K562 (cell line): ENCODE results near the gene TCEANC2. TPM values are rescaled to one million over a fixed set of nuclear protein-coding genes. Genes with fewer than 3 reads are reported as not detected.

Experiments used
- ATAC-seq: fragments of 200-7000 bp; cut with Tn5 transposase; 3 replicates; pipeline ENCODE4 v1.9.1; 2020; ENCODE audit warnings: moderate library complexity
- BruUV-seq: library from RNA; stranded (reverse); fragments of 400-500 nt; replicated peaks from 2 replicates; lab custom pipeline; 2021; lab: Mats Ljungman, UMichigan
- CTCF ChIA-PET: fragments of 300-600 bp; formaldehyde crosslinking; extraction: SDS; loops from one replicate; lab custom pipeline; 2021; ENCODE audit warnings: low intra/inter-chr PET ratio; lab: Yijun Ruan, JAX
- POLR2A ChIA-PET: fragments of 300-600, 350-650 bp; sonication (Branson Sonifier 250); formaldehyde crosslinking; extraction: SDS; loops from one replicate; lab custom pipeline; 2021; ENCODE audit warnings: antibody characterized with exemption, inconsistent platforms; lab: Yijun Ruan, JAX
- DNase-seq, 4 experiments: peaks; one replicate each; pipeline versions ENCODE4 v3.0.0 to v3.0.0-alpha.2; 2011 to 2018; ENCODE audit warnings: low spot score in 3 of 4, mixed read lengths in 3 of 4; ENCODE audit errors: extremely low read depth in 1 of 4
- FAIRE-seq: peaks from 2 replicates; lab custom pipeline; 2011; peaks lifted over from hg19 to GRCh38; lab: Jason Lieb, UNC
- H2AFZ ChIP-seq: 2 replicates; pipeline ENCODE4 v1.6.0; 2011; ENCODE audit warnings: low read depth, low read length, control low read depth, inconsistent platforms
- H3K27ac ChIP-seq: fragments of 200-600 bp; 3 replicates; pipeline ENCODE4 v1.8.0; 2011; ENCODE audit warnings: low read depth, mild to moderate bottlenecking, control low read depth, inconsistent platforms, low read length, moderate library complexity, mixed read lengths; ENCODE audit errors: extremely low read depth
- H3K27me3 ChIP-seq, 2 experiments: fragments of 300-600 bp in 1 of 2; 2 replicates in 1 of 2; 3 replicates in 1 of 2; pipeline versions ENCODE4 v1.6.0 to v1.8.0; 2011; ENCODE audit warnings: inconsistent platforms in 2 of 2, low read length in 2 of 2, mild to moderate bottlenecking in 1 of 2, mixed read lengths in 1 of 2, moderate library complexity in 1 of 2; ENCODE audit not compliant: control insufficient read depth in 2 of 2, insufficient read depth in 2 of 2
- H3K36me3 ChIP-seq: fragments of 300-600 bp; 3 replicates; pipeline ENCODE4 v1.8.0; 2011; ENCODE audit warnings: mild to moderate bottlenecking, low read length, inconsistent platforms; ENCODE audit not compliant: control insufficient read depth, insufficient read depth
- H3K4me1 ChIP-seq, 2 experiments: fragments of 200-600 bp in 1 of 2; replicated peaks in 1 of 2; 2 replicates in 1 of 2; 3 replicates in 1 of 2; pipeline versions ENCODE4 v1.5.1 to v1.8.0; 2011; ENCODE audit warnings: inconsistent platforms in 2 of 2, low read length in 2 of 2, mild to moderate bottlenecking in 1 of 2, mixed read lengths in 1 of 2, moderate library complexity in 1 of 2; ENCODE audit not compliant: control insufficient read depth in 2 of 2, insufficient read depth in 2 of 2
- H3K4me2 ChIP-seq: 2 replicates; pipeline ENCODE4 v1.6.1; 2011; ENCODE audit warnings: low read length, control low read depth, inconsistent platforms, mixed read lengths; ENCODE audit not compliant: insufficient read depth
- H3K4me3 ChIP-seq: fragments of 200-600 bp; sonication (generic), shearing (Covaris generic); 2 replicates; pipeline ENCODE4 v1.5.1; 2016; ENCODE audit warnings: control low read depth, inconsistent platforms
- H3K79me2 ChIP-seq: fragments of 200-600 bp; 3 replicates; pipeline ENCODE4 v1.8.0; 2011; ENCODE audit warnings: low read length, inconsistent platforms; ENCODE audit not compliant: control insufficient read depth, insufficient read depth
- H3K9ac ChIP-seq, 2 experiments: 2 replicates each; pipeline versions ENCODE4 v1.6.0 to v1.6.1; 2011; ENCODE audit warnings: low read depth in 2 of 2, low read length in 2 of 2, control low read depth in 1 of 2, inconsistent platforms in 1 of 2, mild to moderate bottlenecking in 1 of 2, mixed read lengths in 1 of 2; ENCODE audit not compliant: insufficient read depth in 1 of 2
- H3K9me1 ChIP-seq: one replicate; pipeline ENCODE4 v1.6.0; 2011; ENCODE audit warnings: inconsistent platforms, mild to moderate bottlenecking, low read length, moderate library complexity; ENCODE audit not compliant: control insufficient read depth, insufficient read depth
- H3K9me3 ChIP-seq: replicated peaks from 2 replicates; pipeline ENCODE4 v1.5.1; 2011; ENCODE audit warnings: low read depth, low read length, inconsistent platforms; ENCODE audit not compliant: control insufficient read depth, insufficient read depth
- H4K20me1 ChIP-seq: replicated peaks from 2 replicates; pipeline ENCODE4 v1.6.1; 2011; ENCODE audit warnings: low read length, inconsistent platforms, mixed read lengths; ENCODE audit not compliant: control insufficient read depth, insufficient read depth
- HDAC2 ChIP-seq: fragments of 450-650 bp; IDR thresholded peaks from 2 replicates; pipeline ENCODE4 v1.6.1; 2016; ENCODE audit warnings: mild to moderate bottlenecking
- HSF4 ChIP-seq: fragments of 250-450 bp; sonication (Bioruptor Pico); IDR thresholded peaks from 2 replicates; pipeline ENCODE4 v2.1.2; 2022; ENCODE audit warnings: mild to moderate bottlenecking, moderate library complexity, borderline replicate concordance
- KLF6 ChIP-seq: fragments of 250-450 bp; sonication (Bioruptor Pico); IDR thresholded peaks from 2 replicates; pipeline ENCODE4 v1.4.0; 2020; ENCODE audit warnings: mild to moderate bottlenecking, moderate library complexity, borderline replicate concordance
- RB1 ChIP-seq: fragments of 450-650 bp; IDR thresholded peaks from 2 replicates; pipeline ENCODE4 v1.6.1; 2017; ENCODE audit warnings: low read depth, mild to moderate bottlenecking
- SUPT5H ChIP-seq: fragments of 450-650 bp; IDR thresholded peaks from 2 replicates; pipeline ENCODE4 v1.6.1; 2016
- ZC3H8 ChIP-seq: fragments of 450-650 bp; IDR thresholded peaks from 2 replicates; pipeline ENCODE4 v1.6.1; 2017
- ZNF398 ChIP-seq: fragments of 250-450 bp; sonication (Bioruptor Pico); IDR thresholded peaks from 2 replicates; pipeline ENCODE4 v1.8.0; 2021; ENCODE audit warnings: moderate library complexity, mild to moderate bottlenecking, inconsistent platforms
- WGBS: fragments of 100-300 bp; shearing (Covaris generic); methylation state at CpG from one replicate; pipeline ENCODE4 v1.1.6; 2016; ENCODE audit warnings: low coverage, mixed read lengths; ENCODE audit not compliant: insufficient coverage; ENCODE audit errors: missing lambda C conversion rate; 5-methylcytosine and 5-hydroxymethylcytosine counted together
- in situ Hi-C: fragments of 300-500 bp; cut with MboI; formaldehyde crosslinking; loops from 4 replicates; pipeline ENCODE4 v1.15.0; 2018; ENCODE audit warnings: inconsistent platforms, mixed read lengths
- intact Hi-C: fragments of 100-400 bp; cut with micrococcal nuclease; formaldehyde crosslinking; loops from 2 replicates; pipeline ENCODE4 v1.14.2; 2022
- polyA plus RNA-seq, 8 experiments: library from polyadenylated mRNA; depleted of rRNA in 4 of 8; stranded (reverse) in 5 of 8; unstranded in 3 of 8; fragments of >200 nt; fragmentation: Nextera tagmentation in 2 of 8; fragmentation: Illumina TruSeq in 1 of 8; extraction: Ambion mirVana in 2 of 8; extraction: Trizol in 1 of 8; gene quantifications; 2 replicates each; pipeline versions ENCODE4 v1.2.1 to v1.2.3, GENCODE V29; 2011 to 2014; ENCODE audit warnings: inconsistent platforms in 1 of 8, missing spikeins in 1 of 8
- total RNA-seq, 7 experiments: library from RNA; depleted of rRNA in 6 of 7; stranded (reverse); fragments of >200 nt in 6 of 7; fragmentation: Illumina TruSeq in 2 of 7; extraction: Trizol in 2 of 7; gene quantifications; 2 replicates each; pipeline versions ENCODE4 v1.2.1 to v1.2.3, GENCODE V29; 2011 to 2021; ENCODE audit warnings: low replicate concordance in 1 of 7

The TCEANC2 gene
- total and polyA plus RNA-seq, 9 of the 15 experiments (the other 6 are each of a cell fraction or from before 2014, with no cell fraction given): 3.3 to 10.2 (median 7.0) TPM

GRCh38 chr1:54018635-54019034, 34.8 kb upstream of the TCEANC2 start:
- ChIA-PET CTCF (no interaction called here), POLR2A (interaction anchor here (0.7 to 1.5 kb wide), 3 partner anchors 11 to 170 kb away, joined by 3 to 8 read pairs (median 3); no protein-coding TSS in a partner anchor)
- H4K20me1 ChIP-seq: no peaks in the 10 kb centered on the region
- no peak overlapping the region for H3K4me3 ChIP-seq
- FAIRE-seq: no peak
- H3K27ac ChIP-seq: no peak overlapping the region
- no TSS peak for BruUV-seq
- TF ChIP-seq ZC3H8 (no peak), HDAC2 (no peak), HSF4 (CRISPR knock-in tag) (no peak), KLF6 (CRISPR knock-in tag) (no peak), ZNF398 (no peak), SUPT5H (no peak), RB1 (no peak)
- TF ChIP-seq, all 486 proteins: peak for 0
- WGBS: 3% methylated on average over 5 of the region's 5 CpGs
- ATAC-seq (no peak), DNase-seq (peak in 1 of 4 experiments; percentile 5)
- intact Hi-C loops (no loop called here), in situ Hi-C loops (no loop called here)
- Histone ChIP-seq H3K36me3 (no peaks in the 10 kb centered on the region), H2AFZ (no peak overlapping the region), H3K4me1 (peaks cover 0 to 10% of the 10 kb centered on the region in 2 experiments; a peak in 4 of 5 replicates), H3K4me2 (no peak overlapping the region), H3K9ac (no peak overlapping the region), H3K9me1 (no peaks in the 10 kb centered on the region), H3K79me2 (no peaks in the 10 kb centered on the region), H3K27me3 (peaks cover 34 to 59% of the 10 kb centered on the region in 2 experiments), H3K9me3 (no peaks in the 10 kb centered on the region)
